ENCODE measurements around the gene RAB20. TPM values are rescaled to one million over a fixed set of nuclear protein-coding genes. Genes with fewer than 3 reads are reported as not detected.

Gene RAB20
- total and polyA plus RNA-seq, 2 of the 8 experiments (the other 6 are each of a cell fraction or from before 2014, with no cell fraction given), result 14.8 to 27.9 TPM

DNA sequence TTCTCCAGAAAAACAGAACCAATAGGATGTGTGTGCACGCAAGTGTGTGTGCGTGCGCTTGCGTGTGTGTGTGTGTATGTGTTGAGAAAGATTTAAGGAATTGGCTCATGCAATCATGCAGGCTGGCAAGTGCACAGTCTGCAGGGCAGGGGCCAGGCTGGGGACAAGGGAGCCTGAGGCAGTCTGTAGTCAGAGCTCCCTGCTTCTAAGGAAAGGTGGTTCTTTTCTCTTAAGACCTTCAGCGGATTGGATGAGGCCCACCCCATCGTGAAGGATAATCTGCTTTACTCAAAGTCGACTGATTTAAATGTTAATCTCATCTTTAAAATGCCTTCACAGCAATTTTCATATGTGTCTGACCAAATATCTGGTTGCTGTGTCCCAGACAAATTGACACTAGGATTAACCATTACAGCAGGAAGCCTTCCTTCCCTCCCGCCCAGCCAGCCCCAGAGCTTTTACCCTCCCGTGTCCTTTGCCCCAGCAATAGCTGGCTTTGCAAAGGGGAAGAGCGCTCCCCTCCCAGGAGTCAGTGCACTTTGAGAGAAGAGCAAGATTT, 38.8 kb upstream of the RAB20 start:
- no peak for TF ChIP-seq PHF8 (conservative IDR thresholded peaks at IDR 0.05; ENCODE audit: low read depth, low read length)
- no peak for TF ChIP-seq RXRA (IDR thresholded peaks at IDR 0.05; ENCODE audit: insufficient read depth, low read depth, low read length)
- TF ChIP-seq, protein P1, sequence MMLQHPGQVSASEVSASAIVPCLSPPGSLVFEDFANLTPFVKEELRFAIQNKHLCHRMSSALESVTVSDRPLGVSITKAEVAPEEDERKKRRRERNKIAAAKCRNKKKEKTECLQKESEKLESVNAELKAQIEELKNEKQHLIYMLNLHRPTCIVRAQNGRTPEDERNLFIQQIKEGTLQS (IDR thresholded peaks at IDR 0.05; ENCODE audit: insufficient read depth, low read depth, low read length), result no peak
- no peak for TF ChIP-seq EZH2 (IDR thresholded peaks at IDR 0.05; ENCODE audit: low read depth, low read length, severe bottlenecking)
- TF ChIP-seq ASH2L (IDR thresholded peaks at IDR 0.05; ENCODE audit: low read length), result no peak
- no peak for TF ChIP-seq MAFK (IDR thresholded peaks at IDR 0.05; ENCODE audit: low read depth, low read length)
- TF ChIP-seq ZNF274 (IDR thresholded peaks at IDR 0.05; ENCODE audit: borderline replicate concordance, extremely low read depth, low read length), result no peak
- WGBS, 2 experiments (ENCODE audit: extremely low coverage in 1 of 2, insufficient coverage in 1 of 2, insufficient read length in 1 of 2, insufficient replicate concordance in 2 of 2, low coverage in 1 of 2, low lambda C conversion rate in 2 of 2, missing lambda C conversion rate in 1 of 2), result 80% methylated on average over 10 of the region's 10 CpGs; no CpG with 5 or more reads in 1 of the 2 experiments
- Histone ChIP-seq H2BK20ac (ENCODE audit: low read length) (no peak overlapping the region), H4K91ac (replicated peaks; ENCODE audit: insufficient read length, low read length) (no peak overlapping the region), H2BK12ac (ENCODE audit: low read depth, low read length) (no peak overlapping the region), H3K23ac (ENCODE audit: insufficient read length) (no peak overlapping the region), H2AK5ac (ENCODE audit: low read depth, low read length) (no peak overlapping the region), H4K8ac (ENCODE audit: extremely low read depth, insufficient read depth, low read length) (no peak overlapping the region), H2AFZ (ENCODE audit: low read length) (no peak overlapping the region), H3K79me1 (ENCODE audit: low read depth, low read length) (no peaks in the 10 kb centered on the region), H3K18ac (ENCODE audit: extremely low read depth, low read length) (no peak overlapping the region), H3K23me2 (ENCODE audit: low read depth, low read length) (no peaks in the 10 kb centered on the region), H3K27ac (ENCODE audit: low read depth, low read length) (no peak overlapping the region), H3K4me3 (ENCODE audit: extremely low read depth in 1 of 4, insufficient read depth in 2 of 4, low read depth in 3 of 4, low read length in 4 of 4) (no peak overlapping the region), H3K36me3 (ENCODE audit: control insufficient read depth in 2 of 4, insufficient read depth in 4 of 4, low read length in 3 of 4) (no peaks in the 10 kb centered on the region), H4K5ac (ENCODE audit: insufficient read length, low read depth, low read length) (no peak overlapping the region), H3K4me1 (replicated peaks in 1 of 4; ENCODE audit: control insufficient read depth in 3 of 4, insufficient read depth in 4 of 4, low read length in 3 of 4) (no peaks in the 10 kb centered on the region), H3K14ac (ENCODE audit: insufficient read length) (no peak overlapping the region), H3K4me2 (ENCODE audit: insufficient read depth in 1 of 2, low read depth in 2 of 2, low read length in 2 of 2) (no peak overlapping the region), H3K4ac (replicated peaks; ENCODE audit: insufficient read length, low read depth, low read length) (no peak overlapping the region), H2BK120ac (replicated peaks; ENCODE audit: low read depth, low read length) (no peak overlapping the region), H3K27me3 (replicated peaks in 1 of 4; ENCODE audit: control insufficient read depth in 3 of 4, extremely low read depth in 1 of 4, insufficient read depth in 3 of 4, low read length in 3 of 4) (no peaks in the 10 kb centered on the region), H2BK5ac (ENCODE audit: low read depth, low read length) (no peak overlapping the region), H4K20me1 (replicated peaks in 1 of 2; ENCODE audit: control insufficient read depth in 1 of 2, insufficient read depth in 2 of 2, low read length in 2 of 2) (no peaks in the 10 kb centered on the region), H3K9me3 (ENCODE audit: insufficient read depth in 2 of 2, low read depth in 1 of 2, low read length in 1 of 2) (peaks cover 0 to 2% of the 10 kb centered on the region in 2 experiments; a peak in 1 of 4 replicates), H2BK15ac (ENCODE audit: low read length) (no peak overlapping the region), H3K56ac (replicated peaks; ENCODE audit: insufficient read length, low read depth, low read length) (no peak overlapping the region), H3K9ac (replicated peaks in 1 of 4; ENCODE audit: extremely low read depth in 1 of 4, low read depth in 3 of 4, low read length in 3 of 4) (no peak overlapping the region), H3K79me2 (ENCODE audit: control insufficient read depth in 1 of 2, insufficient read depth in 2 of 2, low read length in 2 of 2) (no peaks in the 10 kb centered on the region)
- FAIRE-seq (no peak), DNase-seq (ENCODE audit: low read depth in 1 of 2, low spot score in 2 of 2) (no peak)
- POLR2A ChIA-PET (ENCODE audit: partially characterized antibody), result interaction anchor here (2.5 kb wide), 1 partner anchor 15 kb away, joined by 6 read pairs; the partner anchor contains the start of gene NAXD
- CTCF ChIA-PET (ENCODE audit: partially characterized antibody), result interaction anchor here (0.9 kb wide), 1 partner anchor 11 kb away, joined by 3 read pairs; no protein-coding TSS in a partner anchor
